NCI-H748 treated with DMSO at 0.1 percent for 48 hours (cell line): ENCODE data around the gene ATG14.
"Not testable (repeated sequence)": the region's sequence is repeated elsewhere in the genome, so short reads cannot be mapped to it uniquely, and the experiment has no call there.

Experiments
- DNase-seq: peaks from one replicate; lab custom pipeline; 2025; lab: John Stamatoyannopoulos, UW

The ATG14 gene

DNA sequence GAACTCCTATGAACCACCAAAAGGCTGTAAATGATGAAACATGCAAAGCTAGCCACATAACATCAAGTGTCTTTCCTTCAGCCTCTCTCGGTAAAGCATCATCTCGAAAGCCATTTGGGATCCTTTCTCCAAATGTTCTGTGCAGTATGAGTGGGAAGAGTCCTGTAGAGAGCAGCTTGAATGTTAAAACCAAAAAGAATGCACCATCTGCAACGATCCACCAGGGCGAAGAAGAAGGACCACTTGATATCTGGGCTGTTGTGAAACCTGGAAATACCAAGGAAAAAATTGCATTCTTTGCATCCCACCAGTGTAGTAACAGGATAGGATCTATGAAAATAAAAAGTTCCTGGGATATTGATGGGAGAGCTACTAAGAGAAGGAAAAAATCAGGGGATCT is 61.2 kb downstream of the ATG14 start:
- no peak for DNase-seq

DNA sequence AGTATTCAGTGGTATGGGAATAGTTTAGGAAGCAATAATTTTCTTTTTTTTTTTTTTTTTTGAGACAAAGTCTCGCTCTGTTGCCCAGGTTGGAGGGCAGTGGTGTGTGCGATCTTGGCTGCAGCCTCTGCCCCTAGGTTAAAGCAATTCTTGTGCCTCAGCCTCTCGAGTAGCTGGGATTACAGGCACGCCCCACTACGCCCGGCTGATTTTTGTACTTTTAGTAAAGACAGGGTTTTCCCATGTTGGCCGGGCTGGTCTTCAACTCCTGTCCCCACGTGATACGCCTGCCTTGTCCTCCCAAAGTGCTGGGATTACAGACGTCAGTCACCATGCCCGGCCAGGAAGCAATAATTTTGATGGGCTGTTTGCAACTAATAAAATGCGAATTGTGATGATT is 62.1 kb downstream of the ATG14 start:
- DNase-seq = no peak

DNA sequence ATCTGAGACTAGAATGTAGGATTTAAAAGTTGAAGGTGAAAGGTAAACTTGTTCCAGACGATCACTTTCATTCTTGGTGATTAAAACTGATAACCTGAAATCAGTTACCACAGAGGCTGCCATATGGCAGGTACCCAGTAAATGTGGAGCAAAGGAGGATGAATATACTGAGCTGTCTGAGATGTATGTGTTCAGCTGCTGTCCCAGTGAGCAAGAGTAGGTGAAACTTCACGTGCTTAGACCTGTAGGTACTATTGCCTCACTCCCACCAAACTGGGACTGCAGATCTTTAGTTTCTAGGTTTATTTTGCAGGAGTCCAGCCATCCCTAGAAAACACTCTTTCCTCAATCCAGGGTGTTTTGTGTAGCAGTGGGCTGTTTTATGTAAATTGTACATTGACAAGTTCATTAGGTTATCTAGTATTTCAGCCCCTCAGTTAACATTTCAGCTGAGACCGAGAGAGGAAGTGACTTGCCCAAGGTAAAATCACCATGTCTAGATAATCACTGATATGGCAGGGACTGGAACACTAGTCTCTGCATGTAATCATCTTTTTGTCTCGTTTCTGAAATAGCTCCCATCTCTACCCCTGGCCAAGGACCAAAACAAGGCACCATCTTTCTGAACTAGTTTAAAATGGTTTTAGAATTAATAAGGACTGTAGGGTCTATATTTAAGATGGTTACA is 62.7 kb downstream of the ATG14 start:
- no peak for DNase-seq

DNA sequence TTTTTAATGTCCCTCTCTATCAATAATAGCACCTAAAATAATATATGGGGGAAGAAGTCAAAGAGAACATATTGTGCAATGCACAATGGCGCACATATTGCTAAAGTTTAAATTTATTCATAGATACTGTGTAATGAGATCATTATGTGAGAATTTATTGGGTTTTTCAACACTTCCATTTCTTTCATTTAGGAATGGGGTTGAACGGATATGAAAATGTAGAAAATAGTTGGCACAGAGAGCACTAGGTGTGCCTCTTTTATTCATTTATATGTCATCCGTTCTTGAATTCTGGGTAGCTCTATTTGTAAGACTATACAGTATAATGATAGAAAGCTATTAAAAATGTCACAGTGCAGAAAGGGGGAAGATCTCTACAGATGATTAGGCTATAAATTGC is 63.9 kb downstream of the ATG14 start:
- DNase-seq = no peak

DNA sequence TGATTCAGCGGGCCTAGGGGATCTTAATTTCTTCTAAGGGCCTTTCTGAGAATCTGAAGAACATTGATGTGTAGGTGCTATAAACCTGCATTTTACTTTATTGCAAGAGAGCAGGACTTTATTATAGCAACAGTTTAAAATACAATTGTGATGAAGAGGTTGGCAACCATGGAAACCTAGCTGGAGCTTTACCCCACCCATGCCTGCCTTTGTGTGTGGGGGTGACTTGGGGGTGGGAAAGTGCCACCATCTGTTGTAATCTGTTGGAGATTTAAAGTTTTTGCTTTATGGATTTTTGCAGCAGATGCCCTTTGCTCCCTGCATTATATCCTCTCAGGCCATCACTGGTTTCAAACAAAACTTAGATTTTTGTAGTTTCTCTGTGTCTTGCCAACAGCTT is 64.6 kb downstream of the ATG14 start:
- no peak for DNase-seq

DNA sequence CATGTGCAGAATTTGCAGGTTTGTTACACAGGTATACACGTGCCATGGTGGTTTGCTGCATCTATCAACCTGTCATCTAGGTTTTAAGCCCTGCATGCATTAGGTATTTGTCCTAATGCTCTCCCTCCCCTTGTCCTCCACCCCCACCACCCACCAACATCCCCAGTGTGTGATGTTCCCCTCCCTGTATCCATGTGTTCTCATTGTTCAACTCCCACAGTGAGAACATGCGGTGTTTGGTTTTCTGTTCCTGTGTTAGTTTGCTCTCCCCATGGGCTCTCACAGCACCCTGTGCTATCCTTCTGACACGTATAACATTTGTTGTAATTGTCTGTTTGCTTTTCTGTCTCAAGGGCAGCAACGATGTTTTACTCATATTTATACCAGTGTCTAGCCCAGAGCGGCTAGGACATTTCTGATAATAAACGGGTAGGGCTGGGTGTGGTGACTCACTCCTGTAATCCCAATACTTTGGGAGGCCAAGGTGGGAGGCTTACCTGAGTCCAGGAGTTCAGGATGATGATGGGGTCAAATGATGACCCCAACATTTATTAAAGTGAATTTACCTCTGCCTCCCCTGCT is 67.0 kb downstream of the ATG14 start:
- not testable (repeated sequence) for DNase-seq

DNA sequence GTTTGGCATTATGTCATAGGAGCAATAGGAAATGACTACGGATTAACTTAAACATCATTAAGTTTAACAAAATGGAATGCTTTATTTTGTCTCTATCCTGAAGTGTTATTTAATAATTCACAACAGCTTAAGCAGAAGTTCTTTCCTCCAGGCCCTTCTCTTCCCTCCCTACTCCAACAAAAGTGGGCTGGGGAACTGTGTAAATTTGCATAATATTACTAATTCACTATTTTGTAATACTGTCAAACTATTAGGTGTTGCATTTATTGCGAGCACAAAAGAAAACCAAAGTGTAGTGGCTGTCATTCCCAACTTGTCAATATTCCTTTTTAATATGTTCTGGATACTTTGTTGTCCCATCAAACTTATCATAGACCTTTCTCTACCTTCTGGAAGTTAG is 69.8 kb downstream of the ATG14 start:
- DNase-seq = no peak

DNA sequence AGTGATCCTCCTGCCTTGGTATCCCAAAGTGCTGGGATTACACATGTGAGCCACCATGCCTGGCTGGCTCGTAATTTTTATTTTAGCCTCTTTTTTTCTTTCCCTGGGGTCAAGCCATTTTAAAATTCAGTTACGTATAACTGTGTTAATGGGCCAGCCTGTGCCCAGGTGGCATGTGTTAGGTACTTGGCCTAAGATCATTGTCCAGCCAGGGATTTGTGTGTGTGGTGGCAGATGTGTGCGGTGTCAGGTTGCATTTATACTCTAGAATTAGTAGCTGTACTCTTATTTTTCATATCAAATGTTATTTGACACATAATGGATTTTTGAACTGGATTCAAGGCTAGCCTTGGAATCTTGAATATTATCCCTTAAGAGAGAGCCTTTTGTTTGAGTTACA is 71.1 kb downstream of the ATG14 start:
- no peak for DNase-seq

DNA sequence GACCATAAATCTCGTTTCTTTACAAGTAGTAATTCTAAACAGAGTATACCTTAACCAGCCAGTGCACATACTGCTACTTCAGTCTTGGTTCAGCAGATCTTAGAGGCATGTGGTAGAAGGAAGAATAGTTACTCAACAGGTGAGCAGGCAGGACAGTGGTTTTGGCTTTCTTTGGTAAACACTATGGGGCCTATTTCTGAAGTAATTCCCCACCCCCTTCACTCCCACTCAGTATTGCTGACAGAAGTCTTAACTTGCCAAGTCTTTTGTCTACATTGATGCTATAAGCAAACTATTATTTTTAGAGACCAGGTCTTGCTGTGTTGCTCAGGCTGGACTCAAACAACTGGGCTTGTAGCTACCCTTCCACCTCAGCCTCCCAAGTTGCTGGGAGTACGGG is 71.9 kb downstream of the ATG14 start:
- DNase-seq = no peak

DNA sequence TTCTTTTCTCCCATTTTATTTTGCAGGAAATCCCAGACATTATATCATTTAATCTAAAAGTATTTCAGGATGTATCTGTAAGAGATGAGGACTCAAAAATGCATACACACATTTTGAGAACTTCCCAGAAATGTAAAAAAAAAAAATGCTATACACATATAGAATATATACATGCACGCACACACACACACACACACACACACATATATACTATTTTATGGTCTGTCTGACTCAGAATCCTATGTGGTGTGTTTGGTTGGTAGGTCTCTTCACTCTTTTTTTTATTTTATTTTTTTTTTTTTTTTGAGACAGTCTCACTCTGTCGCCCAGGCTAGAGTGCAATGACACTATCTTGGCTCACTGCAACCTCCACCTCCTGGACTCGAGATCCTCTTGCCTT is 74.9 kb downstream of the ATG14 start:
- DNase-seq = no peak

DNA sequence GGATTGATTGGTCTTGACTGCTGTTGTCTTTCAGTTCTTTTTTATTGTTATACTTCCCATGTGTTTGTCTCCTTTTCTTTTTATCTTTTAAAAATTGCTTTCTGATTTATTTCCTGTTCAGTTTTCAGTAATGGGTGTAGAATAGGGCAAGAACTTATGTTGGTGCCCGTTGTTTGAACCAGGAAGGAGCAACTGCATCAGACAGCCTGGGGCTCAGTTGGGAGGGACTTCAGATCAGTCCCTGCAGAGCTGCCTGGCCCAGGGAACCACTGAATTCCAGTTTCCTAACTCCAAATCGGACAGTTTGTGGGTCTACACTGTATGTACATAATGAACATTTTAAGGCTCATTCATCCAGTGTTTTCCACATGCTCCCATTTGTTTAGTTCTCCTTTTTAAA is 75.5 kb downstream of the ATG14 start:
- DNase-seq = no peak

DNA sequence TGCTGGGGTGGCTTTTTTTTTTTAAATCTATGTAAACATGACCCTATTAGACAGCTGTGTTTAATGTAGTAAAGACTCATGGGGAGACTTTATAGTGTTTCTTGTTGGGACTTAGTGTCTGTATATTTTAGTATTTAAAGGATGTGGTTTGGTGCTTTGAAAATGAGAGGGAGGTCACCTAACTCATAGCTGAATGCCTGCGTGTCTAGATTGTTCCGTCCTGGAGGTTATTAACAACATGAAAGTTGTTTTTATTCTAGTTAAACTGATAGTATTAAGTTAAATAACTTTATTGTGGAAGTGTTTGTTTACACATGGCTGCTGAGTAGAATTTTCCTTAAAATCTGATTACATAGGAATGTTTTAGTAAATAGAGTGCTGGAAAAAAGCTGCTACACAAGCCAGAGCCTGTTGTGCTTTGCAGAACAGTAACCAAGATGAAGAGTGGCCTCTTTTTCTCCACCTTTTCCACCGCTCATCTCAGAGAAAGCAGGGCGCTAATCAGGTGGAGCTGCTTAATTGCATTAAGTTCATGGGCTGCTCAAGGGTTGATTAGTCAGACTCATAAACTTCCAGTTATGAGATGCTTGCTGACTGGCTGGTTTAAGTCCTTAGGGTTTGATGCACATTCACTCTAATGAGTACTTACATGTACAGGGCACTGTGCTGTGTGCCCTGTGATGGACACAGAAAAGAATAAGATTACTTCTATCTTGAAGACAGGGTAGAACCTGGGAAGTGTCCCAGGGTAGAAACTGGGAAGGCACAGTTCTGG is 77.7 kb downstream of the ATG14 start:
- DNase-seq = no peak

DNA sequence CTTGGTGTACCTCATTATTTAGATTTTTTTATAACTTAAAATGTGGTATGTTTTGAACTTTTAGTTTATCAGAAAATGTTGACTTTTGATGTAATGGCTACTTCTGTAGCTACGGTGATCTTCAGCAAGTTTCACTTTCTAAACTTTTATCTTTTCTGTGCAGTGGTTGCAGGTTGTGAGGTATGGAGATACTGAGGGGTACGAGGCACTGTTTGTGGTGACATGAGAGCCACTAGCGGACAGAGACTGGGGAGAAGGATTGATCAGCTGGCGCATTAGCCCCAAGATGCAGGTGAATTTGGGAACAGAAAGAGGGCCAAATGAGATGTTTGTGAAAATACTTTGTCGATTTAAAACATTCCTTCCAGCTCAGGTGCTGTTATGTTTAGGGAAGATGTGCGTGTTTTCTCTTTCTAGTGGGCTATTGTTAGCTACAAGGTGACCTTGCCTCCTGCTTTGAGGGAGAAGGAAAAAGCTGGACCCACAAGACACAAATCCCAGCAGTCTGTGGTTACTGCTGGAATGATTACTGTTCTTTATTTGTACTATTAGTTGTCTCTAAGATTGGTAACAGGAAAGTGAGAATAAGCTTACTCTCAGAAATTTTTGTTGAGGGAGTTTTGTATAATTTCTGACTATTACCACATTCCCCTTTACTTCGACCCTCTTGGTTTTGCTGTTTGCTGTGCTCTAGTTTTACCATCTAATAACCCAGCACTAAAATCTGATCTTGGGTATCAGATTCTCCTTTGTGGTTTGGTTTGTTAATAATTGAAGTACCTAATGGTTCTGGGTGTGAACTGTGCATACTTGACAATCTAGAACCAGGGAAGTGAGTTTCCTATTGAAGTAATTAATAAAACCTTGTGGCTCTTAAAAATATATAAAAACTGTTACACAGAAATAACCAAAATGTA is 78.7 kb downstream of the ATG14 start:
- DNase-seq = no peak

DNA sequence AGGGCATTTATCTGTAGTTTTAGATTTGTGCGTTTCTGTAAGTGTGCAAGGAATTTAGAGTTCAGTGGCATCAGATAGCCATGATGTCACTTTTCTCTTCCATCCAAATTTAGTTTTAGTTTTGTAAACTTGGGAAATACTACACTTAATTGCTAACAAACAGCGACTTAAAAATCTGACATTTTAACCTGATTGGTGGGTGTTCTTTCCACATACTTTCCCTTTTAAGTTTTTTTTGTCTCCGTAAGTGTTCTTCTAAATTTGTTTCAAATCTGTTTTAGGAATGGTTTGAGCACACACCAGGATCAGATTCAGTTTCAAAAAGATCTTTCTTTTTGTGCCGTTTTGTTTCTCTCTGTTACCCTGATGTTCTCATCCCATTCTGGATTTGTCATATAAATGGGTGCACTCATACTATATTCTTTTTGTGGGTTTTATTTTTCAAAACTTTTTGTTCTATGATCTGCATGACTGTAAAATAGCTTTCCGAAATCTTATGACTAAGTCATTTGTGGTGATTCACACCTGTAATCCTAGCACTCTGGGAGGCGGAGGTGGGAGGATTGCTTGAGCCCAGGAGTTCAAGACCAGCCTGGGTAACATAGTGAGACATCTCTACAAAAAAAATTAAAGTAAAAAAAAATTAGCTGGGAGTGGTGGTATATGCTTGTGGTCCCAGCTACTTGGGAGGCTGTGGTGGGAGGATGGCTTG is 81.5 kb downstream of the ATG14 start:
- no peak for DNase-seq

DNA sequence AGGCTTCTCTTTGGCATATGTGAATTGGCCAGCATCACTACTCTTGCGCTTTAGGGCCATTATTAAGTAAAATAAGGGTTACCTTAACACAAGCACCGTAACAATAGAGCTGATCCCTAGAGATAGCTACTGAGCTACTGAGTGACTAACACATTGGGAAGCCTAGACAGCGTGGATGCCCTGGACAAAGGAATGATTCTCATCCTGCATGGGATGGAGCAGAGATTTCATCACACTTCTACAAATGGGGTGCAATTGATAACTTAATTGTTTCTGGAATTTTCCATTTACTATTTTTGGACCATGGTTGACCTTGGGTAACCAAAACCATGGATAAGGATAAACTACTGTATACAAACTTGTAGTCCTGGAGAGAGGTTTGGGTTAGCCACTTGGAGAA is 83.3 kb downstream of the ATG14 start:
- DNase-seq = no peak

DNA sequence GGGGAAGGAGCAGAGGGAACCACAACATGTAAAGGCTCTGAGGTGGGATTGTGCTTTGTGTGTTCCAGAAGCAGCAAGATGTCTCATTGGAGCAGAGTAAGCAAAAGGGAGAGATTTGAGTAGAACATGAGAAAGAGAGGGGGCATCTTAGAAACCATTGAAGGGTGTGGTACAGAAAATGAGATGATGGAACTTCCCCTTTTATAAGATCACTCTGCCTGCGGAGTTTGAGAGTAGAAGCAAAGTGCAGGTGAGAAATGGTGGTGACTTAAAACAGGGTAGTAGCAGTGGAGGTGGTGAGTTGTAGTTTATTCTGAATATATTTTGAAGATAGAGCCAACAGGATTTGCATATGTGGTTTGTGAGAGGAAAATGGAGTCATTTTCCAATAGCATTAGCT is 84.5 kb downstream of the ATG14 start:
- DNase-seq = no peak

DNA sequence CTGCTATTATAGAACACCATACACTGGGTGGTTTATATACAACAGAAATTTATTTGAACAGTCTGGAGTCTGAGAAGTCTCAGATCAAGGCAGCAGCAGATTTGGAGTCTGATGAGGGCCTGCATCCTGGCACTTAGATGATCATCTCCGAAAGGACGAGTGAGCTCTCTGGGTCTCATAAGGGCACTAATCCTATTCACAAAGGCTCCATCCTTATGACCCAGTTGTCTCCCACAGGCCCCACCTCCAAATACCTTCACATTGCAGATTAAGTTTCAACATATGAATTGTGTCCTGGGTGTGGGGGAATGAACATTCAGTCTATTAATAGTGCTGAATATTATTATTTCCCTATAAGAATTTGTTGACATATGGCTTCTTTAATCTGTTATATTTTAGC is 86.8 kb downstream of the ATG14 start:
- no peak for DNase-seq

DNA sequence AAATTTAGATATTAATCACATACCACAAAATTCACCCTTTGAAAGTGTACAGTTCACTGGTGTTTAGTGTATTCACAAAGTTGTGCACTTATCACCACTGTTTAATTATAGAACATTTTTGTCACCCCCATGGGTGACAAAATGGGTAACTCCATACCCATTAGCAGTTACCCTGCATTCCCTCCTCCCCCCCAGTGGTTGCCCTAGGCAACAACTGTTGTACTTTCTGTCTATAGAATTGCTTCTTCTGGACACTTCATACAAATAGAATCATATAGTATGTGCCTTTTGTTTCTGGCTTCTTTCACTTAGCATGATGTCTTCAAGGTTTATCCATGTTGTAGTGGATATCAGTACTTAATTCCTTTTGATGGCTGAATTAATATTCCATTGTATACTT is 87.7 kb downstream of the ATG14 start:
- DNase-seq = no peak

DNA sequence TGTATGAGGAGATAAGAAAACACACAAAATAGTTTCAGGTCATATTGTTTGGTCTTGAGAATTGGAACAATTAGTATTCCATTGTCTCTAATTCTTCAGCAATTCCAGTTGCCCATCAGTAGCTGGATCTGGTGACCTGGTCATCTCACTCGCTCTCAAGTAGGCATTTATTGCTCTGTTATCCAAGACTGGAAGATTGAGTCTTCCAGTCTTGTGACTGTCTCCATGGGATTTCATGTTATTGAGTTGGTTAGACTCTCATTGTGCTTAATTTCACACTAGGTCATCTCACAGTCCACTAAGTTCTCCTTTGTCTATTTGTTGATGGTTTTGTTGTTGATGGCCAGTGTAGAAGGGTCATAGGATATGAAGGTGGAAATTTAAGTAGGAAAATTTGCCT is 92.9 kb downstream of the ATG14 start:
- no peak for DNase-seq

DNA sequence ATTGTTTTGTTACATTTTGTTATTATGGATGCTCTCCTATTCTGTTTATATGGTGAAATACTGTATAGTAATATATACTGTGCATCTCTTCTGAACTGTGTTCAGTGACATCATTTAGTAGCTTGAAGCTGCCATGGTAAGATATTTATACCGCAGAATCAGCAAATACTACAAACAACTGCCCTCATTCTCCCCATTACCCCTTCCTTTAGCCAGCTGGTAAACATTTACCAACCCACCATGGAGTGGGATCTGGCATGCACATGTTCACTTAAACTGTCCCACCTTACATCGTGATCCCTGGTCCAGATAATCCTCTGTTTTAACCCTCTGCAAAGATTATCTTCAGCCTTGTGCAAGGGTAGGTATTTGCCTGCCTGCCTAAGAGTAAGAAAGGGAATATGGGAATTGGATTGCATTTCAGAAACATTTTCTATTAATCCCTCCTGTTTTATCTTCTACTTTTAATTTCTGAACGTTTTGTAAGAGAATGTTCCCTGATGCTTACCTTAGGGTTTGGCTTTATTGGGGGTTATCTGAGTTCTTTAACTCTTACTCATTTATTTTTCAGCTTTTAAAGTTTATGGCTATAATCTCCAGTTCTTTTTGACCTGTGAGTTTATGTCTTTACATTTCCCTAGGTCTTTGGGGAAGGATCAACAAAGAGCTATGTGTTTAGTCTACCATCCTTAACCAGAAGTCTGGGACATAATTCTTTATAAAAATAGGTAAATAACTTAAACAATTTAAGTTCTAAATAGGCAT is 93.9 kb downstream of the ATG14 start:
- no peak for DNase-seq

DNA sequence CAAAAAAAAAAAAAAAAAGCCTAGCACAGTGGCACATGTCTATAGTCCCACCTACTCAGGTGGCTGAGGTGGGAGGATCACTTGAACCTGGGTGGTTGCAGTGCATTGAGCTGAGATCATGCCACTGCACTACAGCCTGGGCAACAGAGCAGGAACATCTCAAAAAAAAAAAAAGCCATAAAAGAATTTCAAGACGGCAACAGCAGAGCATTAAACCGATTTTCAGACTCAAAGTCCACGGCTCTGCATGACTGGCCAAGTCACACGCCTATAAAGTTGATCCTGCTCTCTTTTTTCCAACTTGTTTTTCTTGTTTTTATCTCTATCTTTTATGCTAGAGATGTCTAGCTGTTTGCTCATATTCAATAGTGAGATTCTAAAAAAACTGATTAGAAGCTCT is 95.1 kb downstream of the ATG14 start:
- DNase-seq = no peak
